HEK293 (cell line): Measurements from ENCODE around the gene DNAAF9.

Experiments used
- CTCF ChIA-PET: fragments of 350-600 bp; formaldehyde crosslinking; extraction: SDS; loops from one replicate; lab custom pipeline; 2021; ENCODE audit warnings: antibody characterized with exemption; lab: Yijun Ruan, JAX
- POLR2A ChIA-PET: fragments of 300-600 bp; formaldehyde crosslinking; extraction: SDS; loops from one replicate; lab custom pipeline; 2020; ENCODE audit warnings: antibody characterized with exemption, inconsistent platforms; lab: Yijun Ruan, JAX
- H3K27ac ChIP-seq: fragments of 200-500 bp; sonication (Bioruptor generic); 2 replicates; pipeline ENCODE4 v1.5.1; 2014; ENCODE audit warnings: low read depth, low read length, control low read depth, inconsistent platforms; ENCODE audit errors: extremely low read depth
- H3K36me3 ChIP-seq, 2 experiments: fragments of 200-500 bp in 1 of 2; sonication (Bioruptor generic) in 1 of 2; 1 replicate in 1 of 2; 2 replicates in 1 of 2; pipeline ENCODE4 v1.5.1; 2014 to 2017; ENCODE audit warnings: inconsistent platforms in 2 of 2, low read length in 2 of 2; ENCODE audit not compliant: control insufficient read depth in 2 of 2, insufficient read depth in 1 of 2
- H3K4me1 ChIP-seq: fragments of 200-500 bp; sonication (Bioruptor generic); 2 replicates; pipeline ENCODE4 v1.5.1; 2014; ENCODE audit warnings: mild to moderate bottlenecking, low read length, inconsistent platforms; ENCODE audit not compliant: control insufficient read depth, insufficient read depth
- H3K4me3 ChIP-seq: 2 replicates; pipeline ENCODE4 v1.5.1; 2011; ENCODE audit warnings: low read depth, mild to moderate bottlenecking, control low read depth, low read length, moderate library complexity
- H3K9me3 ChIP-seq: fragments of 200-500 bp; sonication (Bioruptor generic); 2 replicates; pipeline ENCODE4 v1.5.1; 2014; ENCODE audit warnings: low read depth, low read length, inconsistent platforms; ENCODE audit not compliant: control insufficient read depth, insufficient read depth
- GLI4 ChIP-seq: fragments of 450-650 bp; formaldehyde crosslinking; IDR thresholded peaks from 2 replicates; pipeline ENCODE4 v1.5.1; 2016; ENCODE audit warnings: missing biosample characterization, missing genetic modification characterization
- KLF1 ChIP-seq: fragments of 450-650 bp; formaldehyde crosslinking; IDR thresholded peaks from 2 replicates; pipeline ENCODE4 v1.5.1; 2016; ENCODE audit warnings: missing biosample characterization, missing genetic modification characterization
- KLF10 ChIP-seq: fragments of 450-650 bp; IDR thresholded peaks from 2 replicates; pipeline ENCODE4 v1.5.1; 2018; ENCODE audit warnings: missing biosample characterization, mild to moderate bottlenecking, missing genetic modification characterization
- KLF17 ChIP-seq: fragments of 450-650 bp; formaldehyde crosslinking; IDR thresholded peaks from 2 replicates; pipeline ENCODE4 v1.5.1; 2016; ENCODE audit warnings: missing biosample characterization, missing genetic modification characterization
- OSR2 ChIP-seq: fragments of 450-650 bp; formaldehyde crosslinking; IDR thresholded peaks from 2 replicates; pipeline ENCODE4 v1.5.1; 2016; ENCODE audit warnings: missing biosample characterization, missing genetic modification characterization
- PATZ1 ChIP-seq: fragments of 450-650 bp; formaldehyde crosslinking; IDR thresholded peaks from 2 replicates; pipeline ENCODE4 v1.5.1; 2016; ENCODE audit warnings: missing biosample characterization, missing genetic modification characterization
- ZBTB21 ChIP-seq: fragments of 450-650 bp; formaldehyde crosslinking; IDR thresholded peaks from 2 replicates; pipeline ENCODE4 v1.5.1; 2017; ENCODE audit warnings: missing biosample characterization, missing genetic modification characterization
- ZEB2 ChIP-seq: fragments of 450-650 bp; formaldehyde crosslinking; IDR thresholded peaks from 2 replicates; pipeline ENCODE4 v1.5.1; 2016; ENCODE audit warnings: missing biosample characterization, missing genetic modification characterization
- ZFP69B ChIP-seq: fragments of 450-650 bp; formaldehyde crosslinking; IDR thresholded peaks from 2 replicates; pipeline ENCODE4 v1.5.1; 2016; ENCODE audit warnings: missing biosample characterization, missing genetic modification characterization
- ZNF10 ChIP-seq: fragments of 450-650 bp; formaldehyde crosslinking; IDR thresholded peaks from 2 replicates; pipeline ENCODE4 v1.5.1; 2017; ENCODE audit warnings: missing biosample characterization, missing genetic modification characterization
- ZNF132 ChIP-seq: fragments of 450-650 bp; formaldehyde crosslinking; IDR thresholded peaks from 2 replicates; pipeline ENCODE4 v1.5.1; 2017; ENCODE audit warnings: missing biosample characterization, missing genetic modification characterization, borderline replicate concordance
- ZNF18 ChIP-seq: fragments of 450-650 bp; formaldehyde crosslinking; IDR thresholded peaks from 2 replicates; pipeline ENCODE4 v1.5.1; 2016; ENCODE audit warnings: missing biosample characterization, missing genetic modification characterization
- ZNF521 ChIP-seq: fragments of 450-650 bp; formaldehyde crosslinking; IDR thresholded peaks from 2 replicates; pipeline ENCODE4 v1.5.1; 2017; ENCODE audit warnings: missing biosample characterization, mild to moderate bottlenecking, missing genetic modification characterization
- ZNF610 ChIP-seq: fragments of 450-650 bp; formaldehyde crosslinking; IDR thresholded peaks from 2 replicates; pipeline ENCODE4 v1.5.1; 2016; ENCODE audit warnings: missing biosample characterization, missing genetic modification characterization, borderline replicate concordance
- ZNF626 ChIP-seq: fragments of 450-650 bp; sonication (Bioruptor Pico); formaldehyde crosslinking; IDR thresholded peaks from 2 replicates; pipeline ENCODE4 v1.5.1; 2018; ENCODE audit warnings: missing biosample characterization, missing genetic modification characterization, inconsistent platforms
- ZNF639 ChIP-seq: fragments of 450-650 bp; formaldehyde crosslinking; IDR thresholded peaks from 2 replicates; pipeline ENCODE4 v1.5.1; 2016; ENCODE audit warnings: missing biosample characterization, missing genetic modification characterization
- ZNF768 ChIP-seq: fragments of 450-650 bp; formaldehyde crosslinking; IDR thresholded peaks from 2 replicates; pipeline ENCODE4 v1.5.1; 2018; ENCODE audit warnings: missing biosample characterization, mild to moderate bottlenecking, missing genetic modification characterization
- ZNF837 ChIP-seq: fragments of 450-650 bp; formaldehyde crosslinking; IDR thresholded peaks from 2 replicates; pipeline ENCODE4 v1.5.1; 2016; ENCODE audit warnings: missing biosample characterization, missing genetic modification characterization
- ZNF843 ChIP-seq: fragments of 450-650 bp; formaldehyde crosslinking; IDR thresholded peaks from 2 replicates; pipeline ENCODE4 v1.5.1; 2016; ENCODE audit warnings: missing biosample characterization, missing genetic modification characterization
- ZSCAN5A ChIP-seq: fragments of 450-650 bp; formaldehyde crosslinking; IDR thresholded peaks from 2 replicates; pipeline ENCODE4 v1.5.1; 2016; ENCODE audit warnings: missing biosample characterization, missing genetic modification characterization

The DNAAF9 gene

GRCh38 chr20:3380228-3381070 is 27.0 kb downstream of the DNAAF9 start (continued):
- TF ChIP-seq KLF1 (tag by site-specific recombination) (no peak), ZNF521 (no peak), KLF17 (tag by site-specific recombination) (no peak), ZBTB21 (tag by site-specific recombination) (no peak), ZNF10 (tag by site-specific recombination) (no peak), KLF10 (tag by site-specific recombination) (no peak)
- TF ChIP-seq, all 188 proteins: peak for 0

DNA sequence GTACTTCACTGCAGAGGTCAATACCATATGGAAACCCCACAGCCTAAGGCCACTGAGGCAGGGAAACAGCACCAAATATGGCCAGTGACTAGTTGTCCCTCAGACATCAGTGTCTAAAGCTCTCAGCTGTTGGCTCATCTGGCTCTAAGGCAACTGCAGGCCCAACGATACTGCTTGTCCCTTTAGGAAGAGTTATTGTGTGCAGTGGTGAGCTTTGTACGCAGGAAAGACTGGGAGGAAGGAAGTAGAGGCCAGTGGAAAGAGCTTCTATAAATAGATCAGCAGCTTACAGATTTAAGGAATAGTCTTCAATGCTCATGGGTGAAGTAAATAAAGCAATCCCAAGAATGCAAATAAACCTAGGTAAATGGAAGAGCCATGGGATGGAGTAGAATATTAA is 29.3 kb downstream of the DNAAF9 start:
- ChIA-PET POLR2A (no interaction called here), CTCF (interaction anchor here (0.8 kb wide), 1 partner anchor 159 kb away, joined by 3 read pairs; no protein-coding TSS in a partner anchor)
- Histone ChIP-seq H3K4me1 (no peaks in the 10 kb centered on the region), H3K36me3 (peaks cover 19 to 32% of the 10 kb centered on the region in 2 experiments), H3K4me3 (no peak overlapping the region), H3K27ac (no peak overlapping the region), H3K9me3 (no peaks in the 10 kb centered on the region)
- TF ChIP-seq ZNF10 (tag by site-specific recombination) (no peak), ZFP69B (tag by site-specific recombination) (no peak), ZNF626 (tag by site-specific recombination) (no peak), OSR2 (no peak), ZNF843 (tag by site-specific recombination) (no peak), GLI4 (tag by site-specific recombination) (no peak), PATZ1 (no peak), ZNF639 (tag by site-specific recombination) (no peak), ZEB2 (tag by site-specific recombination) (no peak), ZNF768 (tag by site-specific recombination) (no peak), ZNF132 (tag by site-specific recombination) (no peak), ZNF610 (tag by site-specific recombination) (no peak), ZNF18 (tag by site-specific recombination) (no peak), ZNF837 (no peak), ZSCAN5A (no peak)
